H9 (cell line): Measurements from ENCODE around the gene ELOVL6. TPM values are rescaled to one million over a fixed set of nuclear protein-coding genes. Genes with fewer than 3 reads are reported as not detected.

Experiments used
- DNase-seq: peaks from one replicate; pipeline ENCODE4 v3.0.0-alpha.2; 2017
- H2AFZ ChIP-seq: one replicate; pipeline ENCODE4 v1.6.1; 2013; ENCODE audit warnings: mild to moderate bottlenecking, low read length, control low read depth, moderate library complexity
- H2AK5ac ChIP-seq: 2 replicates; pipeline ENCODE4 v1.6.1; 2013; ENCODE audit warnings: low read length, control low read depth, mixed read lengths; ENCODE audit not compliant: insufficient read length
- H2BK120ac ChIP-seq: one replicate; pipeline ENCODE4 v1.6.1; 2013; ENCODE audit warnings: low read depth, mild to moderate bottlenecking, low read length, control low read depth, inconsistent platforms; ENCODE audit not compliant: poor library complexity, severe bottlenecking
- H2BK12ac ChIP-seq: 2 replicates; pipeline ENCODE4 v1.6.1; 2013; ENCODE audit warnings: low read length, control low read depth, mixed read lengths, low read depth; ENCODE audit not compliant: insufficient read length
- H2BK15ac ChIP-seq: 2 replicates; pipeline ENCODE4 v1.6.1; 2013; ENCODE audit warnings: low read depth, low read length, control low read depth
- H2BK20ac ChIP-seq: one replicate; pipeline ENCODE4 v1.6.1; 2013; ENCODE audit warnings: low read depth, mild to moderate bottlenecking, low read length, control low read depth, inconsistent platforms; ENCODE audit not compliant: poor library complexity, severe bottlenecking
- H2BK5ac ChIP-seq: 2 replicates; pipeline ENCODE4 v1.6.1; 2013; ENCODE audit warnings: low read length, control low read depth, mixed read lengths; ENCODE audit not compliant: insufficient read length
- H3K14ac ChIP-seq: 2 replicates; pipeline ENCODE4 v1.6.1; 2013; ENCODE audit warnings: low read length, control low read depth; ENCODE audit not compliant: insufficient read depth
- H3K18ac ChIP-seq: 2 replicates; pipeline ENCODE4 v1.6.1; 2013; ENCODE audit warnings: low read depth, mild to moderate bottlenecking, mixed read lengths, low read length, control low read depth; ENCODE audit not compliant: insufficient read length
- H3K23ac ChIP-seq: 2 replicates; pipeline ENCODE4 v1.6.1; 2013; ENCODE audit warnings: low read length, control low read depth, mixed read lengths, low read depth; ENCODE audit not compliant: insufficient read length
- H3K23me2 ChIP-seq: 2 replicates; pipeline ENCODE4 v1.6.1; 2013; ENCODE audit warnings: low read depth, mild to moderate bottlenecking, mixed read lengths, low read length, control low read depth; ENCODE audit not compliant: insufficient read length, poor library complexity, severe bottlenecking
- H3K27ac ChIP-seq: 2 replicates; pipeline ENCODE4 v1.5.1; 2013; ENCODE audit warnings: low read length, control low read depth, mixed read lengths, low read depth; ENCODE audit not compliant: insufficient read length
- H3K27me3 ChIP-seq: 2 replicates; pipeline ENCODE4 v1.6.1; 2013; ENCODE audit warnings: low read length, control low read depth, inconsistent platforms; ENCODE audit not compliant: insufficient read depth
- H3K4ac ChIP-seq: 2 replicates; pipeline ENCODE4 v1.6.1; 2013; ENCODE audit warnings: low read depth, mild to moderate bottlenecking, control low read depth, inconsistent platforms, low read length, moderate library complexity
- H3K4me1 ChIP-seq: 2 replicates; pipeline ENCODE4 v1.6.1; 2013; ENCODE audit warnings: low read length, control low read depth, inconsistent platforms; ENCODE audit not compliant: insufficient read depth
- H3K4me2 ChIP-seq: 2 replicates; pipeline ENCODE4 v1.6.1; 2013; ENCODE audit warnings: low read length, control low read depth, mixed read lengths; ENCODE audit not compliant: insufficient read length, insufficient read depth
- H3K56ac ChIP-seq: 2 replicates; pipeline ENCODE4 v1.6.1; 2013; ENCODE audit warnings: low read depth, mild to moderate bottlenecking, mixed read lengths, low read length, control low read depth; ENCODE audit not compliant: insufficient read length
- H3K79me1 ChIP-seq: 2 replicates; pipeline ENCODE4 v1.6.1; 2013; ENCODE audit warnings: low read depth, mild to moderate bottlenecking, moderate library complexity, low read length, control low read depth, inconsistent platforms; ENCODE audit not compliant: insufficient read depth, poor library complexity, severe bottlenecking
- H3K79me2 ChIP-seq: 2 replicates; pipeline ENCODE4 v1.6.1; 2013; ENCODE audit warnings: low read length, control low read depth, inconsistent platforms; ENCODE audit not compliant: insufficient read depth
- H3K9ac ChIP-seq: 2 replicates; pipeline ENCODE4 v1.6.1; 2013; ENCODE audit warnings: low read length, control low read depth, mixed read lengths; ENCODE audit not compliant: insufficient read length; ENCODE audit errors: extremely low read depth
- H3K9me3 ChIP-seq: one replicate; pipeline ENCODE4 v1.6.1; 2013; ENCODE audit warnings: low read depth, low read length, inconsistent platforms; ENCODE audit not compliant: control insufficient read depth
- H3T11ph ChIP-seq: one replicate; pipeline ENCODE4 v1.6.1; 2013; ENCODE audit warnings: mild to moderate bottlenecking, low read length, control low read depth, inconsistent platforms
- H4K20me1 ChIP-seq: one replicate; pipeline ENCODE4 v1.6.1; 2013; ENCODE audit not compliant: control insufficient read depth, insufficient read length, insufficient read depth
- H4K5ac ChIP-seq: 2 replicates; pipeline ENCODE4 v1.6.1; 2013; ENCODE audit warnings: low read depth, mild to moderate bottlenecking, mixed read lengths, low read length, control low read depth; ENCODE audit not compliant: insufficient read length
- H4K8ac ChIP-seq: replicated peaks from 2 replicates; pipeline ENCODE4 v1.6.1; 2013; ENCODE audit warnings: low read length, control low read depth, mixed read lengths, low read depth; ENCODE audit not compliant: insufficient read length
- H4K91ac ChIP-seq: 2 replicates; pipeline ENCODE4 v1.6.1; 2013; ENCODE audit warnings: low read depth, mild to moderate bottlenecking, moderate library complexity, mixed read lengths, low read length, control low read depth; ENCODE audit not compliant: insufficient read length
- H3K27ac Mint-ChIP-seq, 3 experiments: 2 replicates in 2 of 3; 3 replicates in 1 of 3; pipeline ENCODE4 v1.8.0; 2020 to 2021; ENCODE audit warnings: mixed read lengths in 3 of 3, mild to moderate bottlenecking in 1 of 3, moderate library complexity in 1 of 3
- H3K27me3 Mint-ChIP-seq: 2 replicates; pipeline ENCODE4 v1.8.0; 2021; ENCODE audit warnings: low read depth, mild to moderate bottlenecking, moderate library complexity, mixed read lengths
- H3K36me3 Mint-ChIP-seq, 3 experiments: 2 replicates in 2 of 3; 3 replicates in 1 of 3; pipeline ENCODE4 v1.8.0; 2020 to 2021; ENCODE audit warnings: low read depth in 3 of 3, mixed read lengths in 3 of 3; ENCODE audit not compliant: insufficient read depth in 1 of 3
- H3K4me1 Mint-ChIP-seq, 2 experiments: 2 replicates each; pipeline ENCODE4 v1.8.0; 2020; ENCODE audit warnings: mixed read lengths in 2 of 2
- H3K4me3 Mint-ChIP-seq, 2 experiments: 2 replicates in 1 of 2; 3 replicates in 1 of 2; pipeline ENCODE4 v1.8.0; 2020 to 2021; ENCODE audit warnings: mild to moderate bottlenecking in 2 of 2, mixed read lengths in 2 of 2, moderate library complexity in 1 of 2
- H3K9me3 Mint-ChIP-seq, 2 experiments: 2 replicates in 1 of 2; 3 replicates in 1 of 2; pipeline ENCODE4 v1.8.0; 2020; ENCODE audit warnings: mild to moderate bottlenecking in 2 of 2, mixed read lengths in 2 of 2, moderate library complexity in 1 of 2
- WGBS: extraction: QIAGEN DNeasy Blood & Tissue Kit; methylation state at CpG from one replicate; pipeline ENCODE4 v1.1.7; 2013; ENCODE audit warnings: missing lambda C conversion rate, low lambda C conversion rate, mixed read lengths; ENCODE audit not compliant: insufficient read length; ENCODE audit errors: extremely low coverage; 5-methylcytosine and 5-hydroxymethylcytosine counted together
- total RNA-seq: library from RNA; stranded (reverse); gene quantifications from 2 replicates; pipeline ENCODE4 v1.2.1, GENCODE V29; 2021
- TF ChIP-seq, protein P1 (sequence below): fragments of 200-600 bp; sonication (generic); conservative IDR thresholded peaks from 3 replicates; pipeline ENCODE4 v1.8.0; 2021; ENCODE audit warnings: antibody characterized with exemption, mild to moderate bottlenecking

ELOVL6 gene
- total RNA-seq, 1 experiment from 2014 or later, result 64.6 TPM

DNA sequence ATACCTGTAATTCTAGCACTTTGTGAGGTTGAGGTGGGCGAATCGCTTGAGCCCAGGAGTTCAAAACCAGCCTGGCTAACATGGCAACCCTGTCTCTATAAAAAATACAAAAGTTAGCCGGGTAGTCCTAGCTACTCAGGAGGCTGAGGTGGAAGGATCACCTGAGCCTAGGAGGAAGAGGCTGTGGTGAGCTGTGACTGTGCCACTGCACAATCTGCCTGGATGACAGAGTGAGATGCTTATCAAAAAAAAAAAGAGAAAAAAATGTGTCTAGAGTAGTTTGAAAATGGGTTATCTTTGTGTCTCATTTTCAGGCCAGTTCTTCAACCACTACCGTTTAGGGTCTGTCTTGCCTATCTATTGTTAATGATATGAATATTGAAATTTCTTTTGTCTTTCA is 187.6 kb downstream of the ELOVL6 start:
- Histone ChIP-seq H3K4me1 (no peaks in the 10 kb centered on the region; the same call in 1 of the 2 replicates), H3K79me1 (no peaks in the 10 kb centered on the region), H4K20me1 (no peaks in the 10 kb centered on the region), H2BK20ac (no peak overlapping the region), H4K8ac (no peak overlapping the region), H3K79me2 (no peaks in the 10 kb centered on the region), H3K14ac (no peak overlapping the region), H3K27me3 (no peaks in the 10 kb centered on the region), H2AK5ac (no peak overlapping the region), H2BK120ac (no peak overlapping the region), H3K27ac (no peak overlapping the region), H2BK15ac (no peak overlapping the region), H3K4me2 (no peak overlapping the region), H3T11ph (no peak overlapping the region), H3K18ac (no peak overlapping the region), H2AFZ (no peak overlapping the region), H3K9ac (no peak overlapping the region), H4K5ac (no peak overlapping the region), H3K23ac (no peak overlapping the region), H3K23me2 (no peaks in the 10 kb centered on the region), H2BK12ac (no peak overlapping the region), H2BK5ac (no peak overlapping the region), H3K4ac (no peak overlapping the region), H4K91ac (no peak overlapping the region), H3K56ac (no peak overlapping the region), H3K9me3 (no peaks in the 10 kb centered on the region)
- peaks cover 7 to 8% of the 10 kb centered on the region in 2 experiments for H3K4me1 Mint-ChIP-seq
- TF ChIP-seq, protein P1, sequence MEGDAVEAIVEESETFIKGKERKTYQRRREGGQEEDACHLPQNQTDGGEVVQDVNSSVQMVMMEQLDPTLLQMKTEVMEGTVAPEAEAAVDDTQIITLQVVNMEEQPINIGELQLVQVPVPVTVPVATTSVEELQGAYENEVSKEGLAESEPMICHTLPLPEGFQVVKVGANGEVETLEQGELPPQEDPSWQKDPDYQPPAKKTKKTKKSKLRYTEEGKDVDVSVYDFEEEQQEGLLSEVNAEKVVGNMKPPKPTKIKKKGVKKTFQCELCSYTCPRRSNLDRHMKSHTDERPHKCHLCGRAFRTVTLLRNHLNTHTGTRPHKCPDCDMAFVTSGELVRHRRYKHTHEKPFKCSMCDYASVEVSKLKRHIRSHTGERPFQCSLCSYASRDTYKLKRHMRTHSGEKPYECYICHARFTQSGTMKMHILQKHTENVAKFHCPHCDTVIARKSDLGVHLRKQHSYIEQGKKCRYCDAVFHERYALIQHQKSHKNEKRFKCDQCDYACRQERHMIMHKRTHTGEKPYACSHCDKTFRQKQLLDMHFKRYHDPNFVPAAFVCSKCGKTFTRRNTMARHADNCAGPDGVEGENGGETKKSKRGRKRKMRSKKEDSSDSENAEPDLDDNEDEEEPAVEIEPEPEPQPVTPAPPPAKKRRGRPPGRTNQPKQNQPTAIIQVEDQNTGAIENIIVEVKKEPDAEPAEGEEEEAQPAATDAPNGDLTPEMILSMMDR, result no peak
- H3K27ac Mint-ChIP-seq, result no peak overlapping the region
- no peak overlapping the region for H3K4me3 Mint-ChIP-seq
- peaks cover 0 to 3% of the 10 kb centered on the region in 2 experiments; a peak in 1 of 5 replicates for H3K9me3 Mint-ChIP-seq
- no peaks in the 10 kb centered on the region; a peak in 1 of 7 replicates for H3K36me3 Mint-ChIP-seq
- H3K27me3 Mint-ChIP-seq, result no peaks in the 10 kb centered on the region
- WGBS, result no CpG with 5 or more reads among the region's 4 CpGs
- no peak for DNase-seq
